ENCODE results near the gene AS3MT. TPM values are rescaled to one million over a fixed set of nuclear protein-coding genes. Genes with fewer than 3 reads are reported as not detected.

The AS3MT gene
- total RNA-seq, 4 donors from 2014 or later, result 5.1 to 13.1 (median 8.9) TPM

DNA sequence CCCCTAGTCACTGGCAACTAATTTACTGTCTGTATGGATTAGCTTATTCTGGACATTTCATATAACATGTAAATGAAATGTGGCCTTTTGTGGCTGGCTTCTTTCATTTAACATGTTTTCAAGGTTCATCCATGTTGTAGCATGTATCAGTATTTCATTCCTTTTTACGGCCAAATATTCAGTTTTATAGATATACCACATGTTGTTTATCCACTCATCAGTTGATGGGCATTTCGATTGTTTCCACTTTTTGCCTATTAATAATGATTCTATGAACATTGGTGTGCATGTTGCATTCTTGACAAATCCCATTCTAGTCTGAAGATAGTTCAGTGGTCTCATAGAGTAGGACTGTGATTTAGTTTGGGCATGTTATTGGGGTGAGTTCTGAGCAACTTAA is 61.5 kb downstream of the AS3MT start:
- Histone ChIP-seq H3K27ac (no peak overlapping the region), H3K9me3 (no peaks in the 10 kb centered on the region), H3K27me3 (no peaks in the 10 kb centered on the region), H3K36me3 (peaks cover 0 to 15% of the 10 kb centered on the region in 2 donors), H3K4me3 (no peak overlapping the region), H3K4me1 (no peaks in the 10 kb centered on the region)
- TF ChIP-seq POLR2AphosphoS5 (IDR thresholded peaks at IDR 0.05), result no peak
- TF ChIP-seq POLR2A (IDR thresholded peaks at IDR 0.05), result no peak
- no peak for TF ChIP-seq EP300 (IDR thresholded peaks at IDR 0.05)
- TF ChIP-seq, protein P1, sequence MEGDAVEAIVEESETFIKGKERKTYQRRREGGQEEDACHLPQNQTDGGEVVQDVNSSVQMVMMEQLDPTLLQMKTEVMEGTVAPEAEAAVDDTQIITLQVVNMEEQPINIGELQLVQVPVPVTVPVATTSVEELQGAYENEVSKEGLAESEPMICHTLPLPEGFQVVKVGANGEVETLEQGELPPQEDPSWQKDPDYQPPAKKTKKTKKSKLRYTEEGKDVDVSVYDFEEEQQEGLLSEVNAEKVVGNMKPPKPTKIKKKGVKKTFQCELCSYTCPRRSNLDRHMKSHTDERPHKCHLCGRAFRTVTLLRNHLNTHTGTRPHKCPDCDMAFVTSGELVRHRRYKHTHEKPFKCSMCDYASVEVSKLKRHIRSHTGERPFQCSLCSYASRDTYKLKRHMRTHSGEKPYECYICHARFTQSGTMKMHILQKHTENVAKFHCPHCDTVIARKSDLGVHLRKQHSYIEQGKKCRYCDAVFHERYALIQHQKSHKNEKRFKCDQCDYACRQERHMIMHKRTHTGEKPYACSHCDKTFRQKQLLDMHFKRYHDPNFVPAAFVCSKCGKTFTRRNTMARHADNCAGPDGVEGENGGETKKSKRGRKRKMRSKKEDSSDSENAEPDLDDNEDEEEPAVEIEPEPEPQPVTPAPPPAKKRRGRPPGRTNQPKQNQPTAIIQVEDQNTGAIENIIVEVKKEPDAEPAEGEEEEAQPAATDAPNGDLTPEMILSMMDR (IDR thresholded peaks at IDR 0.05), result no peak
- 100% methylated on average over 2 of the region's 2 CpGs for WGBS, 2 donors (ENCODE audit: low coverage in 1 of 2)
- no peak for ATAC-seq

DNA sequence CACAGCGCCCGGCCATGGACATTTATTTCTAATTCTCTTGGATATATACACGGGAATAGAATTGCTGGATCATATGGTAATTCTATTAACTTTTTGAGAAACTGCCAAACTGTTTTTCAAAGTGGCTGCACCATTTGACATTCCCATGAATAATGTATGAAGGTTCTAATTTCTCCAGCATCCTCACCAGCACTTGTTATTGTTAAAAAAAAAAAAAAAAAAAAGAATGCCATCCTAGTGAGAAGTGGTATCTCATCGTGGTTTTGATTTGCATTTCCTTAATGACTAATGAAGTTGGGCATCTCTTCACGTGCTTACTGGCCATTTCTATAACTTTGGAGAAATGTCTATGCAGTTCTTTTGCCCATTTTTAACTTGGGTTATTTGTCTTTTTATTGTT is 62.4 kb downstream of the AS3MT start:
- no peak overlapping the region for H3K27ac ChIP-seq
- TF ChIP-seq EP300 (IDR thresholded peaks at IDR 0.05) (no peak), POLR2AphosphoS5 (IDR thresholded peaks at IDR 0.05) (no peak), POLR2A (IDR thresholded peaks at IDR 0.05) (no peak)
- TF ChIP-seq, protein P1 (IDR thresholded peaks at IDR 0.05), result no peak
- ATAC-seq, result no peak
- H3K9me3 ChIP-seq, result no peaks in the 10 kb centered on the region
- 85 to 86% methylated on average over 4 to 5 of the region's 5 CpGs for WGBS, 2 donors (ENCODE audit: low coverage in 1 of 2)
- H3K27me3 ChIP-seq, result no peaks in the 10 kb centered on the region
- no peak overlapping the region for H3K4me3 ChIP-seq
- H3K36me3 ChIP-seq, result peaks cover 0 to 15% of the 10 kb centered on the region in 2 donors
- H3K4me1 ChIP-seq, result no peaks in the 10 kb centered on the region

DNA sequence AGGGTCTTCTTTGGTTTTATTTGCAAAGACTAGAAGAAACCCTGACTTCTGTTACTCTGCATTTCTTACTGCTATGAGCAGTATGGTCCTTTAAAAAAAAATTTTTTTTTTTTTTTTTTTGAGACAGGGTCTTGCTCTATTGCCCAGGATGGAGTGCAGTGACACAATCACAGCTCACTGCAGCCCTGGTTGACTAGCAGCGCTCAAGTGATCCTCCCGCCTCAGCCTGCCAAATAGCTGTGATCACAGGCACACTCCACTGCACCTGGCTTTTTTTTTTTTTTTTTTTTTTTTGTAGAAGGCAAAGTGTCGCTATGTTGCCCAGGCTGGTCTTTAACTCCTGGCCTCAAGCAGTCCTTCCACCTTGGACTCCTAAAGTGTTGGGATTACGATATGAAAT is 66.2 kb downstream of the AS3MT start:
- no peaks in the 10 kb centered on the region for H3K4me1 ChIP-seq
- no peaks in the 10 kb centered on the region for H3K9me3 ChIP-seq
- no peaks in the 10 kb centered on the region for H3K27me3 ChIP-seq
- TF ChIP-seq, protein P1 (IDR thresholded peaks at IDR 0.05), result no peak
- TF ChIP-seq POLR2A (IDR thresholded peaks at IDR 0.05), result no peak
- H3K27ac ChIP-seq, result no peak overlapping the region
- no peak for ATAC-seq
- H3K36me3 ChIP-seq, result no peaks in the 10 kb centered on the region
- no peak overlapping the region for H3K4me3 ChIP-seq
- 92 to 100% methylated on average over 2 to 4 of the region's 4 CpGs for WGBS, 2 donors (ENCODE audit: low coverage in 1 of 2)

DNA sequence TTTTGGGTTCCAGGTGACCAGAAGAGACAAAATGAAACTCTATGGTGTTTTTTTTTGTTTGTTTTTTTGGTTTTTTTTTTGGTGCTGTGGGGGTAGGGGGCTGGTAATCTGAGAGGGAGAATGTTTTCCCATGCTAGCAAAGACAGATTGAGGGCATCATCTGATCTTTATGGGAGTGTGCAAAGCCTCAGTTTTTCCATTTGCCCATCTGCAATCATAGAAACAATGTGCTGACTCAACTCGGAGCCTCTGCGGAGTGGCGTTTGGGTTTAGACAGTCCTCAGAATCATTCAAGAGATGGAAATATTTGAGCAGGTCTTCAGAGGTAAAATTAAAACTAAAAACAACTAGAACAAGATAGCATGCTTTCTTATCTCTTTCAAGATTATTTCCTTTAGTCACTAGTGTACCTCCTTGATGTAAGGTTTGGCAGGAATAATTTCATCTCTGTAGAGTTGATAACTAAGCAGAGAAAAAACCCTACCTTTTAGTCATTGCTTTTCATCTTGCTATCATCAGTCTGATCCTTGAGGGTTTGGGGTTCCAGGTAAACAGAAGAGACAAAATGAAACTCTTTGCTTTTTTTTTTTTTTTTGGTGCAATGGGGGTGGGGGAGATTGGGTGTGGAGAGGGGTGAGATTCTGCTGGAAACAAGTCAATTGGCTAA is 66.8 kb downstream of the AS3MT start:
- Histone ChIP-seq H3K9me3 (no peaks in the 10 kb centered on the region), H3K36me3 (no peaks in the 10 kb centered on the region), H3K4me3 (no peak overlapping the region), H3K27me3 (no peaks in the 10 kb centered on the region), H3K27ac (no peak overlapping the region), H3K4me1 (no peaks in the 10 kb centered on the region)
- no peak for TF ChIP-seq POLR2A (IDR thresholded peaks at IDR 0.05)
- TF ChIP-seq, protein P1 (IDR thresholded peaks at IDR 0.05), result no peak
- TF ChIP-seq POLR2AphosphoS5 (IDR thresholded peaks at IDR 0.05), result no peak
- no peak for TF ChIP-seq EP300 (IDR thresholded peaks at IDR 0.05)
- WGBS, 2 donors (ENCODE audit: low coverage in 1 of 2), result 80 to 92% methylated on average over 3 of the region's 3 CpGs
- no peak for ATAC-seq

DNA sequence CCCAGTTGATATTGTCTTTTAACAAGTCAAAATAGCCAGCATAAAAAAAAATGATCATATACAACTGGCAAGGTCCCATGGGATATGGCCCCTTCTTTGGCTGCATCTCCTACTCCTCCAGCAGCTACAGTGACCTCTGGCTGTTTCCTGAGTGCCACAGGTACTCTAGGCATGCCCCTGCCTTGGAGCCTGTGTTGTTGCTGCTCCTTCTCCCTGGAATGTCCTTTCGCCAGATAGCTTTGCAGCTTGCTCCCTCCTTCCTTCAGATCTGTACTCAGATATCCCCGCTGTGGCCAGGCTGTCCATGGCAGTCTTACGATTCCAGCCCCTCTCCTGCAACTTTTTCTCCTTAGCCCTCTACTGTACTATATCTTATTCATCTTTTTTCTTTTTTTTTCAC is 72.1 kb downstream of the AS3MT start:
- Histone ChIP-seq H3K4me3 (no peak overlapping the region), H3K9me3 (no peaks in the 10 kb centered on the region), H3K36me3 (no peaks in the 10 kb centered on the region), H3K27me3 (no peaks in the 10 kb centered on the region), H3K27ac (no peak overlapping the region), H3K4me1 (no peaks in the 10 kb centered on the region)
- WGBS, 2 donors (ENCODE audit: low coverage in 1 of 2), result 100% methylated on average over 1 to 3 of the region's 3 CpGs
- ATAC-seq, result no peak
- TF ChIP-seq POLR2AphosphoS5 (IDR thresholded peaks at IDR 0.05), result no peak
- TF ChIP-seq EP300 (IDR thresholded peaks at IDR 0.05), result no peak
- TF ChIP-seq POLR2A (IDR thresholded peaks at IDR 0.05), result no peak
- TF ChIP-seq, protein P1 (IDR thresholded peaks at IDR 0.05), result no peak

All from gastroesophageal sphincter (tissue), 4 donors.